GM19099 (cell line): ENCODE data around the gene COMMD3.

Experiments
- POLR2A ChIP-seq: IDR thresholded peaks from 3 replicates; pipeline ENCODE4 v1.6.1; 2011; ENCODE audit warnings: low read depth; ENCODE audit not compliant: insufficient read length; ENCODE audit errors: extremely low read depth

The COMMD3 gene

DNA sequence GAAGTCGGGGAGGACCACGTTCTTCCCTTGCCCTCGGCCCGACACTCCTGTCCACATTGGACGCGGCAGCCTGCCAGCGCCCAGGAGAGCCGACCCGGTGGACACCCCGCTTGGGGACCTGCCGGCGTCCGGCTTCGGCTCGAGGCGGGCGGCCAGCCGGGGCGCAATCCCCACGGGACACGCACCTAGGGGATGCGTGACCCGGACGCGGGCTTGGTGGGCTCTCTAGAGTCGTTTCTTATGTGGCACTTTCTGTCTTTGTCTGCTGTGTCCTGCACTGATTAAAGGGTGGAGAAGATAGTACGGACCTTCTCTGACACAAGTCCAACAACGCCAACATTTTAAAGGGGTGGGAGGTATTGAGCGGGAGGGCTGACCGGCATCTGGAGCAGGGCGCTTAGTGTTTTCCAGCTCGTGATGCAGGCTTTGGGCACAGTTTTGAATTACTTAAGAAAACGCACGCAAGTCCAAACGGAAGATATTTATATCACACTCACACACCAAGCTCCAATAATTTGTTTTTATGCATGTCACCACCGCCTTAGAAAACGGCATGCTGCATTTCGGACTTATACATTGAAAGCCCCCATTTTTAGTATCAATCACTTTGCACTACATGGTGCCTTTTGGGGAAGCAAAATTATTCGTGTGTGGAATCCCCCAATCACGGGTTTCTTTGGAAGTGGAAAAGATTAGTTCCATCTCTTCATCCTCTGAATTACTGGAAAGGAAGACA lies 25.2 kb downstream of the COMMD3 start:
- peak; percentile 44 for TF ChIP-seq POLR2A

DNA sequence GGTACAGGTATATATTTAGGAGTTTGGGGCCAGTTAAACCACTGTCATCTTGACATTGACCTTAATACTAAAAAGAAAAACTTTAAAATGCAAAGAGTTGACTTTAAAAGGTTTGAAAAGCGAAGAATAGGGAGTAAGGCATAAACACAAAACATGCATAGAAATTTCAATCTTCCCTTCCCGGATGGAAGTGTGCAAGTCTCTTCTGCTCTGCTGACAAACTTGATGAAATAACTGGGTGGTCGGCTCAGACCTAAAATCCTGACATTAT lies 25.7 kb downstream of the COMMD3 start:
- TF ChIP-seq POLR2A: no peak

DNA sequence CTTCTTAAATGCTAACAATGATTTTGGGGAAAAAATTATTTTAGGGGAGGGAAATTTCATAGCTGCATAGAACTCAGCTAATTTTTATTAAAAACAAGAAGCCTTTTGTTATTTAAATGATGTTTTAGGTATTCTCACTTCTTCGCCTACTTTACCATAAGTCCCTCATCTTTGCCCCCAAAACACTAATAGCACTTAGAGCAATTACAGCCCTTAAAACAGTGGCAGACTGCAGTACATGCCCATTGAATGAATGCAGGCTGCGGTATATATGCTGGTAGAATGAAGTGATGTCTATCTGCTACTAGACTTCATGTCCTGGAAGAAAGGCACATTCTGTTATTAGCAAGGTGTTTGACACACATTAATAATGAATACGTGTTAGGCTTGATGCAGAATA lies 26.2 kb downstream of the COMMD3 start:
- no peak for TF ChIP-seq POLR2A

DNA sequence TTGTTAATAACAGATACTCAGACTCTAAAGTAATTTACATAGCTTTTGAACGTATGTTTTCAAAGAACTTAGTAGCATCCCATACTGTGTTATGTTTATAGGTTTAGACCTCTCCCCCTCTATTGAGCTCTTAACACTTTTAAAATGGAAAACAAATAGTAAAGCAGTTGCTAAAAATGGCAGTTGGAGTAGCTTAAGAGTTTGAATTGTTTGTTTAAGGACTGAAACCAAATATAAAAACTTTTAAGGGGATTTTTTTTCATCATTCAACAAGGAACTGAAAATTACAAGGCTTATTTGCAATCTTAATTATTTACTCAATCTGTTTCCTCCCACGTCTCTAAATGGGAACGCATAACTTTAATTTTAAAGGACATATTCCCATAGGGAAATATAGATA lies 27.5 kb downstream of the COMMD3 start:
- TF ChIP-seq POLR2A: no peak

DNA sequence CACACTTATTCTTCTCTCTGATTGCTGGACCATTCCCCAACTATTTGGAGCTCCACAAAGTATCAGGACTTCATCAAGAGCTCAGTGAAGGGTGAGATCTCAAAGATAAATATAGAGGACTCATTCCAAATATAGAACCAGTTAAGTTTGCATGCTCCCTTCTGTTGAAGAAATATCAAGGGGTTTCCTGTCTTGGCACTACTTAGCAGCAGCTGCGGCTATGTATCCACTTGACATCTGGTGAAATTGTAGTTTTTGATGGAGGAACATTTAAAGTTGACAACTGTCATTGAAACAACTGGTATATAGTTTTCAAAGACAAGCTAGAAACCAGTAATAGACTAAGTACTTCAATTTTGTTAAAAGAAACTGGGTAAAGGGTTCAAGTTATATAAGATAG lies 28.1 kb downstream of the COMMD3 start:
- TF ChIP-seq POLR2A: no peak

DNA sequence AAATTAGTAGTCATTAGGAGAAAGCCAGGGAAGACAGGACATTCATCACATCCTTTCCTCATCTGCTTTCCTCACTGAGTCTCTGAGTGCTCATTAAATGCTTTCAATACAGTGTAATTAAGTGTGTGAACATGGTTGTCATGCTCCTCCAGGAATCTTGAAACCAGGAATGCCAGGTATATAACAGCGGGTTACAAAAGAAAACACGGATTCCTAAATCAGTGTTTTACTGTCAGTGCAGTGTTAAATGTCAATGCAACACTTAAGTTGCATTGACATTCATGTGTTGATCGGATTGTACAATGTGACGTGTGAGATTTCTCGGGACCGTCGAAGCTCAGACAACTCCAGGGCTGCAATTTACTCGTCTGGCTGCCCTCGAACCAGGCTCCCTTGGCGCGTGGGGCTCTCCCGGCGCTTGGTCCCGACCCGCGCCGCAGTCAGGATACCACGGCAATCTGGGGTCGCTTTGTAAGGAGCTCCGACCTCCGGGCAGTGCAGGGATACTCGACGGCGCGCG lies 28.7 kb downstream of the COMMD3 start:
- no peak for TF ChIP-seq POLR2A

DNA sequence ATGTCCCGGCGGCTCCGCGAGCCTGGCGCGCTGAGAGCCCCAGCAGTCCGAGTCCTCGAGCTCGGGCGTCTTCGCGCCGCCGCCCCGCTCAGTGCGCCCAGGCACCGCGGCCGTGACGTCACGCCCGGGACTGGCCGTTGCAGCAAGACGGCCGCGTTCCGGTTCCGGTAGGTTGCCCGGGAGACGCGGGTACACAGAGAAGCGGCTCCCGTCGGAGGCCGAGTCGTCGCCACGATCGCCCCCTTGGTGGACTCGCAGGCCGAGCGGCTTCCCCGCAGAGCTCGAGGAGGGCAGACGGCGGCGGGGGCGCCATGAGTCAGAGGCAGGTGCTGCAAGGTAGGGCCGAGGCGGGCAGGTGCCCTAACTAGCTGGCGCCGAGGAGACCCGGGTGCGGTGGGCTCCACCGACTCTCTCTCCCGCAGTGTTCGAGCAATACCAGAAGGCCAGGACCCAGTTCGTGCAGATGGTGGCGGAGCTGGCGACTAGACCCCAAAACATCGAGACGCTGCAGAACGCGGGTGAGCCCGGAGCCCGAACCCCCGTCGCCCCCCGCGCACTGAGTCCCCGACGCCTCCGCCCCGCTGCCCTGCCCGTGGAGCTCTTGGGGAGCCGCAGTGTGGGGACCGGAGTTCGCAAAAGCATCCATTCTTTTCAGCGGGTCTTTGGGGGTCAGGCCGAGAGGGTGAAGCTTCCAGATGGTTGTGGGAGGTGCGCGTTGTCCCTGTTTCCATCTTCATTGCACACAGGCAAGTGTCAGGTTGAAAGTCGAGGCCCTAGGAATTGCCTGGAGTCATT lies 29.3 kb downstream of the COMMD3 start, which contains the start of gene SPAG6:
Gene SPAG6, plus strand, starts transcription at position 196 of the 795 bp plus-strand sequence. Its CDS starts 116 bp downstream, at position 312.
- peak; percentile 48 for TF ChIP-seq POLR2A

DNA sequence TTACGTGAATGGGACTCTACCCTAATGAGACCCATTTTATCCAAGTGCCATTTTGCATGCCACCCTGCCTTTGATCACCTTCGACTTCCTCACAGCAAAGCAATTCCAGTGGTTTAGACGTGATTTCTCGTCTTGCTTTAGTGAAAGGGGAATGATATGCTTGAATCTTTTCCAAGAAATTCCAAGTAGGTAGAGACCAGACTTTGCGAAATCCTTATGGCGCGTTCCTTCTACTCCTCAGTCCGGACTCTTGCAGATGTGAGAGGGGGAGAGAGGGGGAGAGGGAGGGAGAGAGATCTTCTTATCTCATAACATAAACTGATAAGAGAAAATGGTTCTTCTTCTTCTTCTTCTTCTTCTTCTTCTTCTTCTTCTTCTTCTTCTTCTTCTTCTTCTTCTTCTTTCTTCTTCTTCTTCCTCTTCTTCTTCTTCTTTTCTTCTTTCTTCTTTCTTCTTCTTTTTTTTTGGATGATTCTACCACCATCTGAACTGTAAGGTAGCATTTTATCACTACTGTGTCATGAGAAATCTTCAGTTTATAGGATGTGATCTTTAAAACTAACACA lies 30.0 kb downstream of the COMMD3 start:
- no peak for TF ChIP-seq POLR2A

DNA sequence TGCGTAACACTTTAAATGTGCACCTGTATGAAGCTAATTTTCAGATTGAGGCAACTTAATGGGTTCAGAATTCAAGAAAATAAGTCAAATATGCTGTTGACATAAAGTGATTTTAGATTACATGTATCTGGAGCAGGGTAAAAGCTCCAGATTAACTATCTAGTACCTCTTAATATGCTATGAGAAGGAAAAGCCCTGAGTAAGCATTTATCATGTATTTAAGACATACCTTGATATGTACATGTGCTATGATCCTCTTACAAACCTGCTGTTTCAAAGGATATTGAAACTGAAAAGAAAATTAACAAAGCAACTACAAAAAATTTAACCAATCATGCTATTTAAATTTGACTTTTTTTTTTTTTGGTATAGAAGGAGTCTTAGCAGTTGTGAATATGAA lies 33.6 kb downstream of the COMMD3 start:
- TF ChIP-seq POLR2A: no peak

DNA sequence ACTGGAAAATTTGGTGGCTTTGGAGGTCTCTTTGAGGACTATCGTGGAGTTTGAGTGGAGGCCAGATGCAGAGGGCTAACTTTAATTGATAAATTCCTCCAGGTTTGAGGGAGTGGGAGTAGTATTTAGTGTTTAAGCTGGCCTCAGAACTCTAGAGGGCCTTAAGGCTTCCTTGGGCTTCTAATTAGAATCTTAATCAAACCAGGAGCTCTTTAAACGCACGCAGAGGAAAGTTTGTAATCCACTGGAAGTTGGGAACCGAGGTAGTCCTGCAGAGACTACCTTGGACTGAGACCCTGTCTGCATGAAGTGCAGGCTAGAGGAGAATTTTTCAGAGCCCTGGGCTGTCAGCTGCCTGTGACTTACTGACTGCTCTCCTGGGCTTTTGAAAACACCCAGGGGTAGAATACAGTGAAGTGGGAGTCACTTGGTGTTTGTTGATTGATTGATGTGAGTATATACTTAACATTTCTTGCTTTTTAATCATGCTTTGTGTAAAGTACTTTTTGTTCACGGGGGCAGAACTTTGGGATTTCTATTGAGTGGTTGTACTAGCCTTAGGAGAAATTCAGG lies 35.0 kb downstream of the COMMD3 start:
- no peak for TF ChIP-seq POLR2A

DNA sequence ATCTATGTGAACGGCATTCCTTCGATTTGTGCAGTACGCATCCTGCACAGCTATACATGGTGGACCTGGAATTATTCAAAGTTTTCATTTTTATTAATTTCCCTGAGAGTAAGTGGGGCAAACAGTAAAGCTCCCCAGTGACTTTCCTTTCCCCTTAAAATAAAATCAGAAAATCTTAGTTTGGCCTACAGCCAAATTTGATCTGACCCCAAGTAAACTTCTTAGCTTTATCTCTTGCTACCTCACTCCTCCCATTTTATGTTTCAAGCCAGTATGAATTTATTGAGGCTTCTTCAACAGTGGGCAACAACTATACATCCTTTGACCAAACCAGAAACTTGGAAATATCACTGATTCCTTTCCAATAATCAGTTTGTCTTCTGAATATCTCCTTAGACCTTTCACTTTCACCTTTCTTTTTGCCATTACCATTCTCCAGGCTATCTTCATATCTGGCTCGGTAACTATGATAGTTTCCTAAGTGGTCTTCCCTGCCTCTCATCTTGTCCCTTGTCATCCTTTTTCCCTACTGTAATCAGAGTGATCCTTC lies 40.2 kb downstream of the COMMD3 start:
- no peak for TF ChIP-seq POLR2A

DNA sequence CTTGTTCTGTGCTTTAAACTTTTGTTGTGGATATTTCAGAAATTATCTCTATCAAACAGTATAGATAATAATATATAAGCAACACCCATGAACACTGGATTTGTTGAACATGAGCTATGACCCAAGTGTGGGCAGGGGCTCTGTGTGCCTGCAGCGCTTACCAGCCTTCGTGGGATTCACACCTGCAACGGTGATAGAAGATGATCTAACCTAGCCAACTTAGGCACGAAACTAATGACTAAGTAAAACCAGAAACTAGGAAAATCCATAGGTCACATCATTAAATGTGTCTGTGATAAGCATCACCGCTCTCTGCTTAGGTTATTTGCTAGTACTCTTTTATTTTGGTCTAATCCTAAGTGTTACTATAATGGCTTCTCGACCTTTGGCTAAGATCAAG lies 47.1 kb downstream of the COMMD3 start:
- no peak for TF ChIP-seq POLR2A

DNA sequence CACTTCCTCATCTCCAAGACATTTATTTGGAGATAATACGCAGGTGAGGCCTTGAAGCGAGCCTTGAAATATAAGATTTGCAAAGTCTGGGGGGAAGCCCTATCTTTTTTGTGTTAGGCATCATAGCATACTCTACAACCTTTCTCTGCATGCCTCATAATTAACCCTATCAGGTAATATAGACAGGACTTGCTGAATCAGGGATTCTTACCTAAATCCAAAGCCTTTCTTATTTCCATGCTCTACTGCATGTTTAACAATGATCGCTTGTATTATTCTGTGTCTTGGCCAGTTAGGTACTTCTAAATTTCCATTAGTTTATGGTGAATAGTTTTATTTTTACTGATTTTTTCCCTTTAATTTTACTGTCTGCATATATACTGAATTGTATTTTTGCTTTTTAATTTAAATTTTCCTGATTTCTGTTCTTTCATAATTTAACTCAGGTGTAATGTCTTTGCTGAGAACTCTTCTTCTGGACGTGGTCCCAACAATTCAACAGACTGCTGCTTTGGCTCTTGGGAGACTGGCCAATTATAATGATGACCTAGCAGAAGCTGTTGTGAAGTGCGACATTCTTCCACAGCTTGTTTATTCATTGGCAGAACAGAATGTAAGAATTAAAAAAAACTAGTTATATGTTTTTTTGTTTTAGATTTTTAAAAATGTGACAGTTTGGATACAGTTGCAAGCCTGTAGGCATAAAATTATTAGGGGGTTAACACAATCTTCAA lies 48.4 kb downstream of the COMMD3 start:
- no peak for TF ChIP-seq POLR2A

DNA sequence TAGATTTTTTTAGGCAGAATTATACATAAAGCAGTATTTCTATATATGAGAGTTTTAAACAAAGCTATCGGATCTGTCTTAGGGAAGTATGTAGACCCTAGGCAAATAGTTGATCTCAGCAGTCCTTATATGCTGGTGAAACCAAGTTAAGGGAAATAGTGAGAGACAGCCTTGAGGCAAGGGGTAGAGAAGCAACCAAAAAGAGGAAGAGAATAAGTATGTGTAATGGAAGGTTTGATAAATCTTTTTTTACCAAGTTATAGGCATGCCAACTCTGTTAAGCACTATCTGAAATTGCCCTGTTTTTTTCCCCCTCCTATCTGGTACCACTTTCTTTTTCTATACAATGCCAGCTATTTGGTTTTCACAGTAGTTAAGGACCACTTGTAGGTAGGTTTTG lies 49.0 kb downstream of the COMMD3 start:
- no peak for TF ChIP-seq POLR2A
